H1 (cell line): ENCODE measurements around the gene KHSRP. TPM values are rescaled to one million over a fixed set of nuclear protein-coding genes. Genes with fewer than 3 reads are reported as not detected.

Source experiments
- SP1 ChIP-seq: IDR thresholded peaks from 2 replicates; pipeline ENCODE4 v1.6.1; 2011; ENCODE audit warnings: low read depth, low read length
- TAF7 ChIP-seq: optimal IDR thresholded peaks from 2 replicates; pipeline ENCODE3; 2011; ENCODE audit warnings: low read depth, mild to moderate bottlenecking, inconsistent platforms, low read length, moderate library complexity, borderline replicate concordance
- TCF12 ChIP-seq: IDR thresholded peaks from 2 replicates; pipeline ENCODE4 v1.6.1; 2011; ENCODE audit warnings: low read depth, mild to moderate bottlenecking, low read length
- polyA plus RNA-seq, 7 experiments: library from polyadenylated mRNA; depleted of rRNA in 3 of 7; stranded (reverse) in 5 of 7; unstranded in 2 of 7; fragments of >200 nt in 5 of 7; fragments of 200-250 nt in 2 of 7; gene quantifications; 1 replicate in 5 of 7; 2 replicates in 1 of 7; 4 replicates in 1 of 7; pipeline versions ENCODE4 v1.2.1 to v1.2.3, GENCODE V29; 2011 to 2013; ENCODE audit warnings: missing spikeins in 2 of 7, mixed read lengths in 2 of 7
- total RNA-seq: library from RNA; stranded (reverse); fragmentation: NEBNext Ultra II Directional; extraction: Animal tissue kit (Norgen Biotek cat#: 25700); gene quantifications from 2 replicates; pipeline ENCODE4 v1.2.1, GENCODE V29; 2021
- TF ChIP-seq, protein P1 (sequence below): fragments of 300-600 bp; sonication (generic); IDR thresholded peaks from 2 replicates; pipeline ENCODE4 v1.7.1; 2012; ENCODE audit warnings: low read length, moderate library complexity, mild to moderate bottlenecking, inconsistent platforms; ENCODE audit not compliant: insufficient replicate concordance

Gene KHSRP
- total and polyA plus RNA-seq, 2 of the 8 experiments (the other 6 are each of a cell fraction or from before 2014, with no cell fraction given): 143 to 573 TPM

DNA sequence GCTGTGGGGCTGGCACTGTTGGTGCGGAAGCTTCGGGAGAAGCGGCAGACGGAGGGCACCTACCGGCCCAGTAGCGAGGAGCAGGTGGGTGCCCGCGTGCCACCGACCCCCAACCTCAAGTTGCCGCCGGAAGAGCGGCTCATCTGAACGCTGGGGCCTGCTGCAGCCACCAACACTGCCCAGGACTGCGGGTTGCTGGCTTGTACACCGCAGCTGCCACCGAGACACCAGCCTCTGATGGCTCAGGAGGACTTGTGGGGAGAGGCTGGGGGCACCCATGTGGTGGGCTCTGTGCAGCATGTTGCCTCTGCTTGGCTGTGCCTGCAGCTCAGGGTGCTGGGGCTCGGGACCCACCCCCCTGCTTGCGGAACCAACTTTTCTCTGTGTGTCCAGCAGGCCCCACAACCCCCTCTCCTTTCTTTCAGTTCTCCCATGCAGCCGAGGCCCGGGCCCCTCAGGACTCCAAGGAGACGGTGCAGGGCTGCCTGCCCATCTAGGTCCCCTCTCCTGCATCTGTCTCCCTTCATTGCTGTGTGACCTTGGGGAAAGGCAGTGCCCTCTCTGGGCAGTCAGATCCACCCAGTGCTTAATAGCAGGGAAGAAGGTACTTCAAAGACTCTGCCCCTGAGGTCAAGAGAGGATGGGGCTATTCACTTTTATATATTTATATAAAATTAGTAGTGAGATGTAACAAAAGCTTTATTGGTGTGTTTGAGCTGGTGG lies 42.1 kb upstream of the KHSRP start (continued):
- TF ChIP-seq, protein P1, sequence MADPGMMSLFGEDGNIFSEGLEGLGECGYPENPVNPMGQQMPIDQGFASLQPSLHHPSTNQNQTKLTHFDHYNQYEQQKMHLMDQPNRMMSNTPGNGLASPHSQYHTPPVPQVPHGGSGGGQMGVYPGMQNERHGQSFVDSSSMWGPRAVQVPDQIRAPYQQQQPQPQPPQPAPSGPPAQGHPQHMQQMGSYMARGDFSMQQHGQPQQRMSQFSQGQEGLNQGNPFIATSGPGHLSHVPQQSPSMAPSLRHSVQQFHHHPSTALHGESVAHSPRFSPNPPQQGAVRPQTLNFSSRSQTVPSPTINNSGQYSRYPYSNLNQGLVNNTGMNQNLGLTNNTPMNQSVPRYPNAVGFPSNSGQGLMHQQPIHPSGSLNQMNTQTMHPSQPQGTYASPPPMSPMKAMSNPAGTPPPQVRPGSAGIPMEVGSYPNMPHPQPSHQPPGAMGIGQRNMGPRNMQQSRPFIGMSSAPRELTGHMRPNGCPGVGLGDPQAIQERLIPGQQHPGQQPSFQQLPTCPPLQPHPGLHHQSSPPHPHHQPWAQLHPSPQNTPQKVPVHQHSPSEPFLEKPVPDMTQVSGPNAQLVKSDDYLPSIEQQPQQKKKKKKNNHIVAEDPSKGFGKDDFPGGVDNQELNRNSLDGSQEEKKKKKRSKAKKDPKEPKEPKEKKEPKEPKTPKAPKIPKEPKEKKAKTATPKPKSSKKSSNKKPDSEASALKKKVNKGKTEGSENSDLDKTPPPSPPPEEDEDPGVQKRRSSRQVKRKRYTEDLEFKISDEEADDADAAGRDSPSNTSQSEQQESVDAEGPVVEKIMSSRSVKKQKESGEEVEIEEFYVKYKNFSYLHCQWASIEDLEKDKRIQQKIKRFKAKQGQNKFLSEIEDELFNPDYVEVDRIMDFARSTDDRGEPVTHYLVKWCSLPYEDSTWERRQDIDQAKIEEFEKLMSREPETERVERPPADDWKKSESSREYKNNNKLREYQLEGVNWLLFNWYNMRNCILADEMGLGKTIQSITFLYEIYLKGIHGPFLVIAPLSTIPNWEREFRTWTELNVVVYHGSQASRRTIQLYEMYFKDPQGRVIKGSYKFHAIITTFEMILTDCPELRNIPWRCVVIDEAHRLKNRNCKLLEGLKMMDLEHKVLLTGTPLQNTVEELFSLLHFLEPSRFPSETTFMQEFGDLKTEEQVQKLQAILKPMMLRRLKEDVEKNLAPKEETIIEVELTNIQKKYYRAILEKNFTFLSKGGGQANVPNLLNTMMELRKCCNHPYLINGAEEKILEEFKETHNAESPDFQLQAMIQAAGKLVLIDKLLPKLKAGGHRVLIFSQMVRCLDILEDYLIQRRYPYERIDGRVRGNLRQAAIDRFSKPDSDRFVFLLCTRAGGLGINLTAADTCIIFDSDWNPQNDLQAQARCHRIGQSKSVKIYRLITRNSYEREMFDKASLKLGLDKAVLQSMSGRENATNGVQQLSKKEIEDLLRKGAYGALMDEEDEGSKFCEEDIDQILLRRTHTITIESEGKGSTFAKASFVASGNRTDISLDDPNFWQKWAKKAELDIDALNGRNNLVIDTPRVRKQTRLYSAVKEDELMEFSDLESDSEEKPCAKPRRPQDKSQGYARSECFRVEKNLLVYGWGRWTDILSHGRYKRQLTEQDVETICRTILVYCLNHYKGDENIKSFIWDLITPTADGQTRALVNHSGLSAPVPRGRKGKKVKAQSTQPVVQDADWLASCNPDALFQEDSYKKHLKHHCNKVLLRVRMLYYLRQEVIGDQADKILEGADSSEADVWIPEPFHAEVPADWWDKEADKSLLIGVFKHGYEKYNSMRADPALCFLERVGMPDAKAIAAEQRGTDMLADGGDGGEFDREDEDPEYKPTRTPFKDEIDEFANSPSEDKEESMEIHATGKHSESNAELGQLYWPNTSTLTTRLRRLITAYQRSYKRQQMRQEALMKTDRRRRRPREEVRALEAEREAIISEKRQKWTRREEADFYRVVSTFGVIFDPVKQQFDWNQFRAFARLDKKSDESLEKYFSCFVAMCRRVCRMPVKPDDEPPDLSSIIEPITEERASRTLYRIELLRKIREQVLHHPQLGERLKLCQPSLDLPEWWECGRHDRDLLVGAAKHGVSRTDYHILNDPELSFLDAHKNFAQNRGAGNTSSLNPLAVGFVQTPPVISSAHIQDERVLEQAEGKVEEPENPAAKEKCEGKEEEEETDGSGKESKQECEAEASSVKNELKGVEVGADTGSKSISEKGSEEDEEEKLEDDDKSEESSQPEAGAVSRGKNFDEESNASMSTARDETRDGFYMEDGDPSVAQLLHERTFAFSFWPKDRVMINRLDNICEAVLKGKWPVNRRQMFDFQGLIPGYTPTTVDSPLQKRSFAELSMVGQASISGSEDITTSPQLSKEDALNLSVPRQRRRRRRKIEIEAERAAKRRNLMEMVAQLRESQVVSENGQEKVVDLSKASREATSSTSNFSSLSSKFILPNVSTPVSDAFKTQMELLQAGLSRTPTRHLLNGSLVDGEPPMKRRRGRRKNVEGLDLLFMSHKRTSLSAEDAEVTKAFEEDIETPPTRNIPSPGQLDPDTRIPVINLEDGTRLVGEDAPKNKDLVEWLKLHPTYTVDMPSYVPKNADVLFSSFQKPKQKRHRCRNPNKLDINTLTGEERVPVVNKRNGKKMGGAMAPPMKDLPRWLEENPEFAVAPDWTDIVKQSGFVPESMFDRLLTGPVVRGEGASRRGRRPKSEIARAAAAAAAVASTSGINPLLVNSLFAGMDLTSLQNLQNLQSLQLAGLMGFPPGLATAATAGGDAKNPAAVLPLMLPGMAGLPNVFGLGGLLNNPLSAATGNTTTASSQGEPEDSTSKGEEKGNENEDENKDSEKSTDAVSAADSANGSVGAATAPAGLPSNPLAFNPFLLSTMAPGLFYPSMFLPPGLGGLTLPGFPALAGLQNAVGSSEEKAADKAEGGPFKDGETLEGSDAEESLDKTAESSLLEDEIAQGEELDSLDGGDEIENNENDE: no peak
- no peak for TF ChIP-seq TAF7
- TF ChIP-seq SP1: no peak
- no peak for TF ChIP-seq TCF12
